Right lobe of liver (tissue), 6 donors: Measurements from ENCODE around the gene TBC1D23. TPM values are rescaled to one million over a fixed set of nuclear protein-coding genes. Genes with fewer than 3 reads are reported as not detected.
A peak's percentile ranks its signal among the peaks of the same experiment; 100 is the strongest.

Experiments used
- ATAC-seq, 4 donors: fragments of 200-7000 bp; cut with Tn5 transposase; one replicate each; pipeline ENCODE4 v1.9.1; 2020; ENCODE audit warnings: mild to moderate bottlenecking in 4 of 4, moderate library complexity in 4 of 4
- DNase-seq, 3 donors: peaks; one replicate each; pipeline ENCODE4 v3.0.0-alpha.2; 2020
- H3K27ac ChIP-seq, 3 donors: fragments of 200-600 bp; one replicate each; pipeline ENCODE4 v1.8.0; 2022
- H3K27me3 ChIP-seq, 2 donors: fragments of 200-600 bp; one replicate each; pipeline ENCODE4 v1.8.0; 2022
- H3K36me3 ChIP-seq, 4 donors: fragments of 200-600 bp; sonication (generic) in 1 of 4; one replicate each; pipeline versions ENCODE4 v1.5.1 to v1.8.0; 2017 to 2022; ENCODE audit warnings: control low read depth in 1 of 4
- H3K4me1 ChIP-seq, 4 donors: fragments of 200-600 bp; sonication (generic) in 1 of 4; one replicate each; pipeline versions ENCODE4 v1.5.1 to v1.8.0; 2017 to 2022; ENCODE audit warnings: control low read depth in 1 of 4
- H3K4me3 ChIP-seq, 3 donors: fragments of 200-600 bp; one replicate each; pipeline ENCODE4 v1.8.0; 2022
- H3K9me3 ChIP-seq, 4 donors: fragments of 200-600 bp; sonication (generic) in 1 of 4; one replicate each; pipeline versions ENCODE4 v1.5.1 to v1.8.0; 2017 to 2022; ENCODE audit warnings: control low read depth in 1 of 4
- CTCF ChIP-seq, 4 donors: fragments of 200-600 bp in 3 of 4; fragments of 450-650 bp in 1 of 4; IDR thresholded peaks; one replicate each; pipeline versions ENCODE4 v1.5.1 to v1.8.0; 2016 to 2022; ENCODE audit warnings: antibody characterized with exemption in 4 of 4, mild to moderate bottlenecking in 2 of 4
- POLR2A ChIP-seq: fragments of 450-650 bp; IDR thresholded peaks from one replicate; pipeline ENCODE4 v1.6.1; 2017; ENCODE audit warnings: antibody characterized with exemption, mild to moderate bottlenecking
- whole genome bisulfite sequencing: methylation state at CpG from one replicate; pipeline ENCODE4 v1.1.6; 2018; ENCODE audit warnings: low coverage, low lambda C conversion rate; ENCODE audit not compliant: insufficient coverage; ENCODE audit errors: missing lambda C conversion rate; 5-methylcytosine and 5-hydroxymethylcytosine counted together
- intact Hi-C, 2 donors: fragments of 100-400 bp; cut with DNase I; formaldehyde crosslinking; loops; one replicate each; pipeline versions ENCODE4 v1.11.2 to v1.14.1; 2022
- total RNA-seq, 6 experiments: library from RNA; depleted of rRNA in 2 of 6; stranded (reverse); fragments of >200 nt in 2 of 6; fragmentation: NEBNext Ultra II Directional in 3 of 6; extraction: Animal tissue kit (Norgen Biotek cat#: 25700) in 3 of 6; gene quantifications; one replicate each; pipeline versions ENCODE4 v1.1.0 to v1.2.4, GENCODE V29; 2016 to 2023
- donor health status: DM: no; HTN: yes; CAD: no.
- donor health status: DM: no; HTN: no; CAD: no.
- donor health status: DM: no; HTN: no; CAD: no.
- donor health status: DM: no; HTN: yes; CAD: no.
- donor health status: DM: no; HTN: yes; CAD: no.

Gene TBC1D23
- total RNA-seq, 6 experiments from 2014 or later = 13.9 to 26.2 (median 21.5) TPM

- intact Hi-C loops = loop anchor here in 1 of 2 donors (10.0 kb wide), 1 partner anchor 404 kb away; no protein-coding TSS in a partner anchor
- Histone ChIP-seq H3K4me1 (peaks cover 0 to 4% (median 0%) of the 10 kb centered on the region in 4 donors), H3K9me3 (no peaks in the 10 kb centered on the region), H3K27ac (peak overlapping the region in 1 of 3 donors; percentile 35), H3K4me3 (no peak overlapping the region), H3K27me3 (no peaks in the 10 kb centered on the region), H3K36me3 (peaks cover 0 to 9% (median 5%) of the 10 kb centered on the region in 4 donors)
- DNase-seq = no peak
- 74% methylated on average over 3 of the region's 3 CpGs for WGBS
- TF ChIP-seq POLR2A (no peak), CTCF (IDR thresholded peaks at IDR 0.05) (no peak)
- no peak for ATAC-seq
Measured at GRCh38 chr3:100310355-100310965, 49.7 kb downstream of the TBC1D23 start.

- DNase-seq = no peak
- H3K4me3 ChIP-seq = no peak overlapping the region
- H3K27ac ChIP-seq = peak overlapping the region in 1 of 3 donors; percentile 35
- TF ChIP-seq POLR2A = no peak
- TF ChIP-seq CTCF (IDR thresholded peaks at IDR 0.05) = no peak
- WGBS = 15% methylated on average over 2 of the region's 2 CpGs
- no peaks in the 10 kb centered on the region for H3K9me3 ChIP-seq
- peaks cover 0 to 10% (median 5%) of the 10 kb centered on the region in 4 donors for H3K36me3 ChIP-seq
- no peaks in the 10 kb centered on the region for H3K27me3 ChIP-seq
- ATAC-seq = peak; percentile 45 to 79 (median 68)
- intact Hi-C loops = loop anchor here in 1 of 2 donors (10.0 kb wide), 1 partner anchor 404 kb away; no protein-coding TSS in a partner anchor
- H3K4me1 ChIP-seq = peaks cover 0 to 4% (median 0%) of the 10 kb centered on the region in 4 donors
Measured at GRCh38 chr3:100311011-100311410, 50.2 kb downstream of the TBC1D23 start.

- Histone ChIP-seq H3K9me3 (no peaks in the 10 kb centered on the region), H3K27me3 (no peaks in the 10 kb centered on the region), H3K4me1 (peaks cover 0 to 15% (median 3%) of the 10 kb centered on the region in 4 donors), H3K4me3 (no peak overlapping the region), H3K36me3 (peaks cover 0 to 7% (median 3%) of the 10 kb centered on the region in 4 donors), H3K27ac (peak overlapping the region in 2 of 3 donors; percentile 35 to 51)
- 11% methylated on average over 8 of the region's 8 CpGs for WGBS
- DNase-seq = peak; percentile 46 to 71 (median 66)
- intact Hi-C loops = loop anchor here in 1 of 2 donors (10.0 kb wide), 1 partner anchor 398 kb away; no protein-coding TSS in a partner anchor
- peak; percentile 97 to 99 (median 98) for ATAC-seq
- TF ChIP-seq POLR2A = no peak
- peak; percentile 77 to 86 (median 79) for TF ChIP-seq CTCF (IDR thresholded peaks at IDR 0.05)
Measured at GRCh38 chr3:100316641-100317069, 55.9 kb downstream of the TBC1D23 start.

GRCh38 chr3:100317912-100318311, 57.1 kb downstream of the TBC1D23 start:
- Histone ChIP-seq H3K4me3 (peak overlapping the region in 1 of 3 donors; percentile 14), H3K4me1 (peaks cover 0 to 15% (median 3%) of the 10 kb centered on the region in 4 donors), H3K27ac (peak overlapping the region in 2 of 3 donors; percentile 35 to 51), H3K36me3 (peaks cover 0 to 7% (median 3%) of the 10 kb centered on the region in 4 donors), H3K9me3 (no peaks in the 10 kb centered on the region), H3K27me3 (no peaks in the 10 kb centered on the region)
- 13% methylated on average over 2 of the region's 2 CpGs for WGBS
- TF ChIP-seq CTCF (IDR thresholded peaks at IDR 0.05) = no peak
- no peak for TF ChIP-seq POLR2A
- no peak for DNase-seq
- intact Hi-C loops = loop anchor here in 1 of 2 donors (10.0 kb wide), 1 partner anchor 397 kb away; no protein-coding TSS in a partner anchor
- ATAC-seq = peak in 3 of 4 donors; percentile 19 to 49 (median 35)
